Choroid plexus epithelial cell (primary cell): ENCODE measurements around the gene LHX4.

Experiments used
- DNase-seq: peaks from one replicate; pipeline ENCODE4 v3.0.0-alpha.2; 2010; ENCODE audit warnings: low read depth
- H3K4me3 ChIP-seq: 2 replicates; pipeline ENCODE4 v1.5.1; 2011; ENCODE audit warnings: low read depth, mild to moderate bottlenecking, control low read depth, low read length, moderate library complexity
- CTCF ChIP-seq: conservative IDR thresholded peaks from 2 replicates; pipeline ENCODE4 v1.5.1; 2011; ENCODE audit warnings: low read depth, mild to moderate bottlenecking, control low read depth, inconsistent platforms, low read length, moderate library complexity

The LHX4 gene

GRCh38 chr1:180248176-180248575 lies 18.1 kb downstream of the LHX4 start:
- DNase-seq, result no peak
- H3K4me3 ChIP-seq, result no peak overlapping the region
- TF ChIP-seq CTCF, result no peak

GRCh38 chr1:180248731-180249681 lies 18.9 kb downstream of the LHX4 start:
- no peak overlapping the region for H3K4me3 ChIP-seq
- DNase-seq, result no peak
- TF ChIP-seq CTCF, result no peak

- no peak overlapping the region for H3K4me3 ChIP-seq
- peak; percentile 18 for DNase-seq
- TF ChIP-seq CTCF, result no peak
These were observed 19.8 kb downstream of the LHX4 start for GRCh38 chr1:180249725-180250498.

GRCh38 chr1:180250499-180250770 lies 20.4 kb downstream of the LHX4 start:
- no peak overlapping the region for H3K4me3 ChIP-seq
- no peak for TF ChIP-seq CTCF
- DNase-seq, result no peak

- no peak for DNase-seq
- no peak for TF ChIP-seq CTCF
- H3K4me3 ChIP-seq, result no peak overlapping the region
These were observed 20.9 kb downstream of the LHX4 start for GRCh38 chr1:180250883-180251509.

- no peak for TF ChIP-seq CTCF
- H3K4me3 ChIP-seq, result no peak overlapping the region
- DNase-seq, result no peak
These were observed 21.7 kb downstream of the LHX4 start for GRCh38 chr1:180251526-180252305.
